Liver (tissue), 9 donors: ENCODE measurements around the gene KCNIP4. TPM values are rescaled to one million over a fixed set of nuclear protein-coding genes. Genes with fewer than 3 reads are reported as not detected.
A peak's percentile ranks its signal among the peaks of the same experiment; 100 is the strongest.

Source experiments
- DNase-seq: peaks from one replicate; pipeline ENCODE4 v3.0.0-alpha.2; 2017; ENCODE audit warnings: low spot score
- H3K27ac ChIP-seq, 2 donors: one replicate each; pipeline ENCODE4 v1.7.0; 2013; ENCODE audit warnings: inconsistent platforms in 2 of 2, low read length in 2 of 2, control low read depth in 1 of 2, low read depth in 1 of 2, mild to moderate bottlenecking in 1 of 2
- H3K27me3 ChIP-seq, 4 donors: one replicate each; pipeline versions ENCODE4 v1.6.1 to v1.7.0; 2013; ENCODE audit warnings: low read length in 3 of 4, inconsistent platforms in 1 of 4, mild to moderate bottlenecking in 1 of 4, moderate library complexity in 1 of 4; ENCODE audit not compliant: control insufficient read depth in 4 of 4, insufficient read depth in 4 of 4
- H3K36me3 ChIP-seq, 4 donors: one replicate each; pipeline versions ENCODE4 v1.6.1 to v1.7.0; 2013; ENCODE audit warnings: low read length in 3 of 4, mild to moderate bottlenecking in 3 of 4, low read depth in 1 of 4, moderate library complexity in 1 of 4; ENCODE audit not compliant: control insufficient read depth in 4 of 4, insufficient read depth in 3 of 4
- H3K4me1 ChIP-seq, 4 donors: one replicate each; pipeline versions ENCODE4 v1.6.1 to v1.7.0; 2013; ENCODE audit warnings: low read length in 3 of 4, mild to moderate bottlenecking in 3 of 4, moderate library complexity in 1 of 4; ENCODE audit not compliant: control insufficient read depth in 4 of 4, insufficient read depth in 4 of 4
- H3K4me3 ChIP-seq, 3 donors: one replicate each; pipeline versions ENCODE4 v1.6.1 to v1.7.0; 2013; ENCODE audit warnings: low read length in 3 of 3, control low read depth in 1 of 3, low read depth in 1 of 3, mild to moderate bottlenecking in 1 of 3
- H3K9ac ChIP-seq, 2 donors: one replicate each; pipeline ENCODE4 v1.7.0; 2013; ENCODE audit warnings: low read length in 2 of 2, mild to moderate bottlenecking in 2 of 2, moderate library complexity in 2 of 2, control low read depth in 1 of 2, low read depth in 1 of 2
- H3K9me3 ChIP-seq, 4 donors: one replicate each; pipeline versions ENCODE4 v1.6.1 to v1.7.0; 2013; ENCODE audit warnings: low read length in 3 of 4; ENCODE audit not compliant: control insufficient read depth in 4 of 4
- EGR1 ChIP-seq, 2 donors: IDR thresholded peaks; 2 replicates each; pipeline ENCODE4 v1.6.1; 2016 to 2018; ENCODE audit warnings: antibody characterized with exemption in 2 of 2, low read depth in 2 of 2
- FOXA1 ChIP-seq: IDR thresholded peaks from 2 replicates; pipeline ENCODE4 v1.6.1; 2016; ENCODE audit warnings: antibody characterized with exemption
- FOXA2 ChIP-seq: IDR thresholded peaks from 2 replicates; pipeline ENCODE4 v1.6.1; 2016; ENCODE audit warnings: antibody characterized with exemption
- GABPA ChIP-seq, 2 donors: IDR thresholded peaks in 1 of 2; conservative IDR thresholded peaks in 1 of 2; 2 replicates each; pipeline ENCODE4 v1.6.1; 2016; ENCODE audit warnings: antibody characterized with exemption in 2 of 2, mild to moderate bottlenecking in 1 of 2, moderate library complexity in 1 of 2
- HNF4A ChIP-seq, 2 donors: conservative IDR thresholded peaks; 2 replicates each; pipeline ENCODE4 v1.6.1; 2016; ENCODE audit warnings: antibody characterized with exemption in 2 of 2, mild to moderate bottlenecking in 2 of 2
- HNF4G ChIP-seq: IDR thresholded peaks from 2 replicates; pipeline ENCODE4 v1.6.1; 2016; ENCODE audit warnings: antibody characterized with exemption
- JUND ChIP-seq, 2 donors: IDR thresholded peaks; 2 replicates each; pipeline ENCODE4 v1.6.1; 2016; ENCODE audit warnings: antibody characterized with exemption in 2 of 2
- RAD21 ChIP-seq, 2 donors: IDR thresholded peaks; 2 replicates each; pipeline ENCODE4 v1.6.1; 2016; ENCODE audit warnings: antibody characterized with exemption in 2 of 2, mild to moderate bottlenecking in 2 of 2
- RXRA ChIP-seq, 2 donors: IDR thresholded peaks; 2 replicates each; pipeline ENCODE4 v1.6.1; 2017 to 2018; ENCODE audit warnings: antibody characterized with exemption in 2 of 2, mild to moderate bottlenecking in 1 of 2
- TAF1 ChIP-seq: conservative IDR thresholded peaks from 2 replicates; pipeline ENCODE4 v1.6.1; 2016; ENCODE audit warnings: antibody characterized with exemption, mild to moderate bottlenecking
- WGBS: extraction: QIAGEN DNeasy Blood & Tissue Kit; methylation state at CpG from one replicate; pipeline ENCODE4 v1.1.7; 2013; 5-methylcytosine and 5-hydroxymethylcytosine counted together
- polyA plus RNA-seq, 2 donors: library from polyadenylated mRNA; stranded (reverse) in 1 of 2; unstranded in 1 of 2; fragments of 200-250 nt in 1 of 2; fragments of >200 nt in 1 of 2; fragmentation: Nextera tagmentation in 1 of 2; extraction: Ambion mirVana in 1 of 2; gene quantifications; one replicate each; pipeline versions ENCODE4 v1.2.1 to v1.2.3, GENCODE V29; 2013 to 2015
- total RNA-seq, 2 donors: library from RNA; depleted of rRNA; stranded (reverse); fragments of >200 nt; gene quantifications; one replicate each; pipeline ENCODE4 v1.2.3, GENCODE V29; 2014
- TF ChIP-seq, protein P1 (sequence below): IDR thresholded peaks from 2 replicates; pipeline ENCODE4 v1.6.1; 2016; ENCODE audit warnings: antibody characterized with exemption
- TF ChIP-seq, protein P2 (sequence below): IDR thresholded peaks from 2 replicates; pipeline ENCODE4 v1.6.1; 2016; ENCODE audit warnings: antibody characterized with exemption
- TF ChIP-seq, protein P3 (sequence below): fragments of 150-350 bp; IDR thresholded peaks from 2 replicates; pipeline ENCODE4 v1.5.1; 2017; ENCODE audit warnings: improper control_type of control experiment, low read depth, low read length; ENCODE audit not compliant: missing input control
- donor health status: healthy.
- donor health status: healthy.
- donor health status: healthy.
- donor health status: healthy.
- donor health status: healthy.

The KCNIP4 gene
- total and polyA plus RNA-seq, 4 donors, result 0.08 to 0.14 TPM; not detected in 2

DNA sequence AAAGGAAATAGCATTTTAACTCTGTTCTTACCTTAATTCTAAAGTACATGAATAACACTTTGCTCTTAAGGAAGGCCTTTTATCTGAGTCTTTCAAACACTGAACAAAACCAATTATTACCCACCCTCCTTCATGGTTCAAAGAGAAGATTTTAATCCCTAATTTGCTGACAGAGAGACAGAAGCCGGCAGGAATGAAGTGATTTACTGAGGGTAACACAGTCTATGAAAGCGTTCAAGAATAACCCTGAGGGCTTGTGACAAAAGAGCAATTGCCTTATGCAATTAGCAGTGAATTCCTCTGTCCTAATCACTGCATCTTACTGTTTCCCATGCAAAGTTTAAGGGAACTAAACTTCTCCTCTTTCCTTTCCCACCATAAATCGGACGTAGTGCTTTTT lies 1104.3 kb downstream of the KCNIP4 start:
- Histone ChIP-seq H3K36me3 (no peaks in the 10 kb centered on the region), H3K9ac (no peak overlapping the region), H3K9me3 (no peaks in the 10 kb centered on the region), H3K27ac (no peak overlapping the region), H3K27me3 (no peaks in the 10 kb centered on the region), H3K4me1 (no peaks in the 10 kb centered on the region), H3K4me3 (no peak overlapping the region)
- no peak for TF ChIP-seq TAF1
- no peak for TF ChIP-seq GABPA (IDR thresholded peaks at IDR 0.05 in 1 of 2, conservative IDR thresholded peaks at IDR 0.05 in 1 of 2)
- TF ChIP-seq RAD21 (IDR thresholded peaks at IDR 0.05), result no peak
- no peak for TF ChIP-seq HNF4A (conservative IDR thresholded peaks at IDR 0.05)
- TF ChIP-seq, protein P1, sequence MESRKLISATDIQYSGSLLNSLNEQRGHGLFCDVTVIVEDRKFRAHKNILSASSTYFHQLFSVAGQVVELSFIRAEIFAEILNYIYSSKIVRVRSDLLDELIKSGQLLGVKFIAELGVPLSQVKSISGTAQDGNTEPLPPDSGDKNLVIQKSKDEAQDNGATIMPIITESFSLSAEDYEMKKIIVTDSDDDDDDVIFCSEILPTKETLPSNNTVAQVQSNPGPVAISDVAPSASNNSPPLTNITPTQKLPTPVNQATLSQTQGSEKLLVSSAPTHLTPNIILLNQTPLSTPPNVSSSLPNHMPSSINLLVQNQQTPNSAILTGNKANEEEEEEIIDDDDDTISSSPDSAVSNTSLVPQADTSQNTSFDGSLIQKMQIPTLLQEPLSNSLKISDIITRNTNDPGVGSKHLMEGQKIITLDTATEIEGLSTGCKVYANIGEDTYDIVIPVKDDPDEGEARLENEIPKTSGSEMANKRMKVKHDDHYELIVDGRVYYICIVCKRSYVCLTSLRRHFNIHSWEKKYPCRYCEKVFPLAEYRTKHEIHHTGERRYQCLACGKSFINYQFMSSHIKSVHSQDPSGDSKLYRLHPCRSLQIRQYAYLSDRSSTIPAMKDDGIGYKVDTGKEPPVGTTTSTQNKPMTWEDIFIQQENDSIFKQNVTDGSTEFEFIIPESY, result no peak
- TF ChIP-seq, protein P2, sequence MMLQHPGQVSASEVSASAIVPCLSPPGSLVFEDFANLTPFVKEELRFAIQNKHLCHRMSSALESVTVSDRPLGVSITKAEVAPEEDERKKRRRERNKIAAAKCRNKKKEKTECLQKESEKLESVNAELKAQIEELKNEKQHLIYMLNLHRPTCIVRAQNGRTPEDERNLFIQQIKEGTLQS, result no peak
- no peak for DNase-seq
- 77% methylated on average over 4 of the region's 4 CpGs for WGBS

DNA sequence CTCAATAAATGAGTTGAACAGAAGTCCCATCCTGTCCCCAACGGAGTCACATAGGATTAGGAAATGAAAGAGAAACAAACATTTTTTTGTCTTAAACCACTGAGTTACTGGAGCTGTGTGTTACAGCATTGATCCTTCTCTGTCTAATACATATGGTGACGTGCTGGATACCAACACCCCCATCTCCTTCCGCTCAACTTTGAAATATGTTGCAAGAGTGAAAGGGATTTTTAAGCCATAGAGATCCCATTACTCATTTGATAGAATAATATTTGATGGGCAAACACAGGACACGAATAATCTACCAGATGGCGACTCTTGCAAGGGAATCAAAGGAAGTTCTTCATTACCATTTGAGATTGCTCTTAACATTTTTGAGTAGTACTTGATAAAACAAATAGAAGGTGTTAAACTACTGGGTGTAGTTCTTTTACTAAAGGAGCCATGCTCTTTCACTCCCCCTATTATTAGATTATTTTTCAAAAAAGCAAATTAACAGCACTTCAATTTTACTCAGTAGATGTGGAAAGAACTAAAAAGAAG lies 1107.9 kb downstream of the KCNIP4 start:
- Histone ChIP-seq H3K4me1 (no peaks in the 10 kb centered on the region), H3K9me3 (no peaks in the 10 kb centered on the region), H3K4me3 (no peak overlapping the region), H3K36me3 (no peaks in the 10 kb centered on the region), H3K27ac (no peak overlapping the region), H3K9ac (no peak overlapping the region), H3K27me3 (no peaks in the 10 kb centered on the region)
- 73% methylated on average over 5 of the region's 5 CpGs for WGBS
- DNase-seq, result no peak
- TF ChIP-seq, protein P2, result no peak
- TF ChIP-seq FOXA2, result no peak
- TF ChIP-seq, protein P1, result no peak
- no peak for TF ChIP-seq RXRA (IDR thresholded peaks at IDR 0.05)
- no peak for TF ChIP-seq HNF4G
- TF ChIP-seq FOXA1, result no peak
- no peak for TF ChIP-seq TAF1
- no peak for TF ChIP-seq JUND (IDR thresholded peaks at IDR 0.05)

- H3K36me3 ChIP-seq, result no peaks in the 10 kb centered on the region
- H3K9me3 ChIP-seq, result no peaks in the 10 kb centered on the region
- H3K9ac ChIP-seq, result no peak overlapping the region
- H3K4me1 ChIP-seq, result no peaks in the 10 kb centered on the region
- TF ChIP-seq JUND (IDR thresholded peaks at IDR 0.05), result peak in 1 of 2 donors; percentile 25
- TF ChIP-seq, protein P2, result no peak
- no peak for TF ChIP-seq EGR1 (IDR thresholded peaks at IDR 0.05; ENCODE audit: low read depth in 2 of 2)
- TF ChIP-seq, protein P3, sequence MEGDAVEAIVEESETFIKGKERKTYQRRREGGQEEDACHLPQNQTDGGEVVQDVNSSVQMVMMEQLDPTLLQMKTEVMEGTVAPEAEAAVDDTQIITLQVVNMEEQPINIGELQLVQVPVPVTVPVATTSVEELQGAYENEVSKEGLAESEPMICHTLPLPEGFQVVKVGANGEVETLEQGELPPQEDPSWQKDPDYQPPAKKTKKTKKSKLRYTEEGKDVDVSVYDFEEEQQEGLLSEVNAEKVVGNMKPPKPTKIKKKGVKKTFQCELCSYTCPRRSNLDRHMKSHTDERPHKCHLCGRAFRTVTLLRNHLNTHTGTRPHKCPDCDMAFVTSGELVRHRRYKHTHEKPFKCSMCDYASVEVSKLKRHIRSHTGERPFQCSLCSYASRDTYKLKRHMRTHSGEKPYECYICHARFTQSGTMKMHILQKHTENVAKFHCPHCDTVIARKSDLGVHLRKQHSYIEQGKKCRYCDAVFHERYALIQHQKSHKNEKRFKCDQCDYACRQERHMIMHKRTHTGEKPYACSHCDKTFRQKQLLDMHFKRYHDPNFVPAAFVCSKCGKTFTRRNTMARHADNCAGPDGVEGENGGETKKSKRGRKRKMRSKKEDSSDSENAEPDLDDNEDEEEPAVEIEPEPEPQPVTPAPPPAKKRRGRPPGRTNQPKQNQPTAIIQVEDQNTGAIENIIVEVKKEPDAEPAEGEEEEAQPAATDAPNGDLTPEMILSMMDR, result no peak
- TF ChIP-seq, protein P1, result no peak
- TF ChIP-seq FOXA1, result no peak
- no peaks in the 10 kb centered on the region for H3K27me3 ChIP-seq
- no peak for DNase-seq
- no peak overlapping the region for H3K27ac ChIP-seq
- WGBS, result 19% methylated on average over 1 of the region's 1 CpG
- H3K4me3 ChIP-seq, result no peak overlapping the region
These were observed 1108.6 kb downstream of the KCNIP4 start for GRCh38 chr4:20839957-20840356.
